Fibroblast of gingiva (primary cell): Measurements from ENCODE around the gene RPS3.

Experiments
- DNase-seq: peaks from one replicate; pipeline ENCODE4 v3.0.0-alpha.2; 2011; ENCODE audit warnings: low read depth

Gene RPS3

DNA sequence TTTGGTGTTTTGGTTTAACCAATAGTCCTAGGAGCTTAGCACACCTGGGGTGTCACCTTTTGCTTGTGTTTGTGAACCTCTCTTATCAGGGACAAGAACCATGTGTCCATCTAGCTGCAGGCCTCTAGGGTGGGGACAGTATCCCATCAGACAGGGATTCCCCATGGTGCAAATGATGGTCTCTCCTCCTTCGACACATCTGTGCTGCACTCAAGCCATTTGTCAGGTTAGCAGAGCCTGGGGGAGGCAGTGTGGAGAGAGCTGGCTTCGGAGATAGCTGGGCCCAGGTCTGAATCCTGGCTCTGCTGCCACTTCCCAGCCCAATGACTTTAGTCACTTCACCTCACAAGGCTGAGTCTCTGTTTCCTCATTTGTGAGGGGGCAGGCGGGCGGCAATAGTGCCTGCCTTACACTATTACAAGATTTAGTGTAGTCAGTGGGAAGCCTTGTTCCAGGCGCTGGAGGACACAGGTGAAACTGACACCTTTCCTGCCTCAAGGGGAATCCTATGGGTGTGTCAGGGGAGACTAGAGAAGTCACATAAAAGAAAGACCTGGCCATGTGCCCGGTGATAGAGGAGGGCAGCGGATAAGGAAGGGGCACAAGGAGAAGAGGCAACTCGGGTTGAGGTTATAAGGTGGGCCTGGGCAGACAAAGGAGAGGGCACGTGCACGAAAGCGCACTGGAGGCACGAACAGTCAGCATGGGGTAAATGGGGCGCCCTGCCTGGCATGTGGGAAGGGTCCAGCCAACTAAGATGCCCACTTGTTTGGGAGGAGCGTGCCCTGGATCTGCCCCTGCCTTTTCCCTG lies 21.1 kb downstream of the RPS3 start:
- no peak for DNase-seq

DNA sequence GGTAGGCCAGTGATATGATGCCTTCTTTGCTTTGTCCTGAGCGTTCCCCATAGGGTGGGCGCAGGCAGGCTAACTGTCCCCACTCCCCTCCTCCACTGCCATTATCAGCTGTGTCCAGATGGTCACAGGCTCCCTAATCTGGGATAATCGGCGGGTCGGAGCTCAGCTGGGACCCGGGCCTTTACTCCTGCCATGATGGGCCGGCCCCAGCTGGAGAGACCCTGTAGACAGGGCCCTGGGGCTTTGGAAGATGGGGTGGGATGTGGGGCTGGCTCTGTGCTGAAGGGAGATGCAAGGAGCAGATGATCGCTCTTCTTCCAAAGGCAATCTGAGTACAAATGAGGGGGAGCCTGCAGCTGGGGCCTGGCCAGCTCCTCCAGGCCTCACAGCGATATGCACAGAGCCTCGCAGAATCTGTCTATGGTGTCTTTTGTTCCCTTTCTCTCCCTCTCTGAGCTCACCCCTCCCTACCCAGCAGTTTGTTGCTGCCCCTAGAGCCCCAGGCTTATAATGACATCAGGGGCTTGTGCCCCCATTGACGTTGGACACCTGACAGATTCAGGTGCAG lies 21.8 kb downstream of the RPS3 start:
- no peak for DNase-seq

DNA sequence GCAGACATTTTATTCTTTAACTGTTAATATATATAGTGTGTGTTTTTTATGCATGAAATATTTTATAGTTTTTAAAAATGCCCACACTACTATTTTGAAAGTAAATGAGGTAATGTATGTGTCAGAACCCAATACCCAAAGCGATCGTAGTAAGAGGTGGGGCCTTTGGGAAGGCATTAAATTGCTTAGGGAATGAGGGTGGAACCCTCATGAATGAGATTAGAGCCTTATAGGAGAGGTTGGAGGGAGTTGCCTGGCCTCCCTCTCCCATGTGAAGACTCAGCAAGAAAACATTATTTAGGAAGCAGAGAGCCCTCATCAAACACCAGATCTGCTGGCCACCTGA lies 22.6 kb downstream of the RPS3 start:
- DNase-seq = no peak

DNA sequence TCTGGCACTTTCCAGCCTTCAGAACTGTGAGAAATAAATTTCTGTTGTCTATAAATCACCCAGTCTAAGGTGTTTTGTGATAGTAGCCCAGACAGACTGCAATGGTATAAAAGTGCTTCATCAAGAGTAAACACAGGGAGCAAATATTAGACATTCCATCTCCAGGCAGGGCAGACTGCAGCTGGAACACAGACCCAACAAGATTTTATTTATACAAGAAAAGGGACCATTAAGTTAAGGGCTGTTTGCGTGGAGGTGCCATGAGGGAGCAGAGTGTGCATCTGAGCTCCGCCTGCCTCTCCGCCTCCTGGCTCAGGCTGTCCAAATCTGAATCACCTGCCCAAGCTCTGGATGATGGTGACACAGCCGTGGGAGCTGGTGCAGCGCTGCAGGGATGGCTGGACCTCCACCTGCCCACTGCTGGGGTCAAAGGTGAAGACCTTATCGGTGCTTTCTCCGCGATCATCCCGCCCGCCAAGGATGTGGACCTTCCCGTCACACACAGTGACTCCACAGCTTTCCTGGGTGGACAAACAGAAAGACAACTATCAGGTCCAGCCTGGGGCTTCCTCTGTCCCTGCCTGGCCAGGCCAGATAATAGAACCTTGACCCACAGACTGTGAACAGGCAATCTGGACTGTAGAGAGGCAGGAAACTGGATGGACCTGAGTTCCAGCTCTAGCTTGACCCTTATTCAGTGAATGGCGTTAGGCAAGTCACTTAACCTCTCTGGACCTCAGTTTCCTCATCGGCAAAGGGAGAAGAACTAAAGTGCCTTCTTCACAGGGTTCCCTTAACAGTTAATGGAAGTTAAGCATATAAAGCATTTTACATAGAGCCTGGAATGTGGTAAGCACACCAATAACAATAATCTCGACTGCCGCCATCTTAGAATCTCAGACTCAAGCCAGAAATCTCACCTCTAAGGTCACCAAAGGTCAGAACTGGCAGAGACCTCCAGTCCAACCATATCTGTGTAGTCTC lies 23.2 kb downstream of the RPS3 start:
- no peak for DNase-seq

DNA sequence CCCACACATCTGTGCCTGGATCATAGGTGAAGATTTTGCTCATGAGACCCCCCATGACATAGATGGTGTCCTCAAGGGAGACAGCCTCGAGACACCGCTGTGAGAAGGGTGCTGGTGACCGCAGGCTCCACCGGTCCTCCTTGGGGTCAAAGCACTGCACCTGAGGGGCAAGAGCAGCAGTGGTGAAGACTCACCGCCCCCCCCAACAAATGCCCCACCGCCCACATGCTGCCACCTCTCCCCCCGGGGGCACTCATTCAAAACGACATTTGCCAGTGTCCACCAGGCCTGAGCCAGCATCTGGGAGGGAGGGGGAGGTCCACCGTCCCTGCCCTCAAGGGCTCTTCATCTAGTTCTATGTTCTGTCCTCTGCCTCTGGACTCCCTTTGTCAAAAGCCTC lies 24.4 kb downstream of the RPS3 start:
- DNase-seq = no peak

DNA sequence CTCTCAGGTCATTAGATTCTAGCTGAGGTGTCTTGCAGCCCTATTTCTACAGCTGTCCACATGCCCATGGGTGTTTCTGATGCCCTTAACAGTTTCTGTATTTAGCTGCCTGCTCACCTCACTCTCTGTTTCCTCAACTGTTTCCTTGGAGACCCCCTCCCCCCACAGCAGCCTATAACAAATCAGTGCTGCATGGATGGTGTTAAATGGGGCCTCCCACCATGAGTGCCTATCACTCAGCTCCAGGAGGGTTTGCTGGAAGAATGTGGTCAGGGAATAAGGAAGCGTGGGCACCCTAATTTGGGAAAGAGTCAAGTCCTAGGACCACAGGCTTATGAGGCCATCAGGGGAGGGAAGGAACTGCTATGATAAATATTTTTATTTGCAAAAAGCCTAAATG lies 25.1 kb downstream of the RPS3 start:
- DNase-seq = no peak

DNA sequence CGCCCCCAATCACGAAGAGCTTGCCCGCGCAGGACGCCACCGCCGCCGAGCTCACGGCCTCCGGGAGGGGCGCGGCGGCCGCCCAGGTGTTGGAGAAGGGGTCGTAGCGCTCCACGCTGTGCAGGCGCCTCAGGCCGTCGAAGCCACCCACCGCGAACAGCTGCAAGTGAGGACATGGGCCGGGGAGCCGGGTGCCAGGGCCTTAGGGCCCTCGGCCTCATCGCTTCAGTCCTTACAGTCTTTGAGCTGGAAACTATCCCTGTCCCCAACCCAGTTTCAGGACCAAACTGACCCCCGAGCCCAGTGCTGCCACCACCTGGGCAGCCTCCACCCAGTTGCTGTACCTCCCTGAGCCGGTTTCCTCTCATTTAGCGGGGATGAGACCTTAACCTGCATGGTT lies 26.1 kb downstream of the RPS3 start:
- no peak for DNase-seq

DNA sequence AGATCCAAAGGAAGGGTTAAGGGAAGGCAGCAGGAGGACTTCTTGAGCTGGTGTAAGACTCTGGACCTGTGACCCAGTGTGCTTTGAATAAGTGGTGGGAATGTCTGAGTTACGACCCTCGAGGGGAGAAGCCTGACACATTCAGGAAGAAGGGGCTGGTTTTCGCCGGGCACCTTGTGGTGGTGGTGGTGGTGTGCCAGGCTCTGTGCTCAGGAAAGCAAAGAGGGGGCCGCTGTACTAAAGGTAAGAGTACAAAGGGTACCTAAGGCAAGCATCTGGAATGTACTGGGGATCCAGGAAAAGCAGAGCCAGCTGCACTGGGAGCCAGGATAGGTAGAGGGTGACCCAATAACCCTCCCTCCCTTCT lies 27.4 kb downstream of the RPS3 start:
- no peak for DNase-seq

DNA sequence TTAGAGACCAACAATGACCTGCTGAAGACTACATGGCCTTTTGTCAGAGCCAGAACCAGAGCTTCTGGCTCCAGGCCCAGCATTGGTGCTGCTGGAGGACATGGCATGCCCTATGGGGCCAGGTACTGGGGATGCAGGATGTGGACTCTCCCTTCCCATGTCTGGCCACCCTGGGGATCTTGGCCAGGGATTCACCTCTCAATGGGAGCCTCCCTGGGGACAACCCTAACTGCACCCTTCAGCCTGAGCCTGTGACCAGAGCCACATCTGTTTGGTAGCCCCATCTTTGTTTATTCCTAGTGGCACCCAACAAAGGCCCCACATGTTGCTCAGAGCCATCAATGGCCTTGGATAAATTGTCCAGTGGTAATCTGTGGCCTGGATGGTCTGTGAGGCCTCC lies 27.9 kb downstream of the RPS3 start:
- DNase-seq = no peak

DNA sequence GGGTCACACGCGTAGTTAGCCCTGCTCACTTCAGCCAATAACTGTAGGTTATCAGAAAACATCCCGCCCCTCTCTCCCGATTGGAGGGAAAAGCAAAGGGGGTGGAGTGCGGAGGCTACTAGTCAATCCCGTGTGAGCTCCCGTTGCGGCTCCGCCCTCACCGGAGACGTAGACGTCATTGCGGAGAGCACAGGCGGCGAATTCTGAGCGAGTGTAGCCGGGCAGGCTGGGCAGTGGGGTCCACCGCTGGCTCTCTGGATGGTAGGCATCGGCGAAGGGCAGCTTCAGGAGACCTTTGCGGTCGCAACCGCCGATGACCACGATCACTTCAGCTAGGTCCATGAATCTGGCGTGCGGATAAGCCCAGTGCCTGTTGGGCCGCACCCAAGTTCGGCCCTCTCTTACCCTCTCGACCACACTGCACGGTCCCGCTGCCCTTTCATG lies 29.0 kb downstream of the RPS3 start:
- DNase-seq = peak; percentile 80

DNA sequence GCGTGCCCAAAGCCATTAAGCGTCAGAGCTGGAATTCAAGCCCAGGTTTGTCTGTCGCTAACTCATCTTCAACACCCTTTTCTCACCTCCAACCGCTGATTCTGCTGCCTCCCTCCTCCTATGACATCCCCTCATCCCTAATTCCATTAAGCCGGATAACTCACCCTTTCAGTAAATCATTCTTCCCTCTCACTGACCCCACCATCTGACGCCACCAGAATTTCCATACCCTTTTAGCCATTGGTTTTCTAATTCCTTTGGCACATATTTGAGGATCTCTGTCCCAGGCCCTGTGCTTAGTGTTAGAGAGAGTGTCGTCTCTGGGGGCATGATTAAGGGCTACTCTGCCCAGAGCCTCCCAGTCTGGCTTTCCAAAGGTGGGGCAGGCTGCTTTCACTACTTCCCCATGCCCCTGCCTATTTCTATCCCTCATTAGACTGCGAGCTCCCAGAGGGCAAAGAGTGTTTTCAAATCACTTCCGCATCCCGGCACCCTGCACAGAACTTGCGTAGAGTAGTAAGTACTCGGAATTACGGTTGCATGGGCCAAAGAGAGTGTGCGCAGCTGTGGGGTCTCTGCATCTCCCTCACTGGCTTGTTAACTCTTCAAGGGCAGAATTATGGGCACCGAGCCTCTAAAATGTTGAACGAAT lies 29.8 kb downstream of the RPS3 start:
- DNase-seq = no peak

DNA sequence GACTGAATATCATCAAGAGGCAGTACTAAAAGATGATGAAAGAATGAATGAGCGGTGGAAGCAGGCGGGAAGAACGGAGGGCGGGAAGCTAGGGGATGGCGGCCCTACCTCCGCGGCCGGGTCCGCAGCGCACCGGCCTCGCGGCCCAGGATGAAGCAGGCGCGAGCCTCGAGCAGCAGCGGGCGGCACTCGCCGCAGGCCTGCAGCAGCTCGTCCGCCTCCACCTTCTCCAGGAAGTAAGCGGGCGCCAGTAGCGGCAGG lies 30.3 kb downstream of the RPS3 start:
- DNase-seq = no peak

DNA sequence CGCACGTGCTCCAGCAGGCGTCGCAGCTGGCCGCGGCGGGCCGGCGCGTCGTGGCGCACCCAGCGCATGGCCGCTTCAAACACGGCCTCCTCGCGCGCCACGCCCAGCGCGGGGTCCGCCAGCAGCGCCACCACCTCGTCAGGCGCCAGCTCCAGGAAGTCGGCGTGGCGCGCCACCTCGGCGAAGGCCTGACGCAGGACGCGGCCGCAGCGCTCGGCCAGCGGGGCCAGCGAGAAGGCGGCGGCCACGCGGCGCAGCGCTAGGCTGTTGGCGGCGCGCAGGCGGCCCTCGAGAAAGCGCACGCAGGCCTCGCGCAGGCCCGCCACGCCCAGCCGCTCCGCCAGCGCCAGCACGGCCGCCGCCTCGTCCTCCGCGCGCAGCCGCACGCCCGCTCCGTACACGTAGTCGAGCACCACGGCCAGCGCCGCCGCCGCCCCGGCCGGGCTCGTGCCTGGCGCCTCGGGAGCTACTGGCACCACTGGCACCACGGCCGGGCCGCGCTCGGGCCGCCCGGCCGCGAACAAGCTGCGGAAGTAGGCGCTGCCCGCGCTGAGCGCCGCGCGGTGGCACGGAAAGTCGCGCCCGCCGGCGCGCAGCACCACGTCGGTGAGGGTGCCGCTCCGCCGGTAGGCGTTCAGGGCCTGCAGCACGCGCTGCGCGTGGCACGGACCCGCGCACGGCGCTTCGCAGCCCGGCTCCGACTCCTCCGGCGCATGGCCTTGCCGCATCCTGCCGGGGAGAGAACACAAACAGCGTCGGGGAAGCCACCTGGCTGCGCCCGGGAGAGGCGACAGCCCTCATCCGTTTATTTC lies 30.8 kb downstream of the RPS3 start:
- peak; percentile 57 for DNase-seq

DNA sequence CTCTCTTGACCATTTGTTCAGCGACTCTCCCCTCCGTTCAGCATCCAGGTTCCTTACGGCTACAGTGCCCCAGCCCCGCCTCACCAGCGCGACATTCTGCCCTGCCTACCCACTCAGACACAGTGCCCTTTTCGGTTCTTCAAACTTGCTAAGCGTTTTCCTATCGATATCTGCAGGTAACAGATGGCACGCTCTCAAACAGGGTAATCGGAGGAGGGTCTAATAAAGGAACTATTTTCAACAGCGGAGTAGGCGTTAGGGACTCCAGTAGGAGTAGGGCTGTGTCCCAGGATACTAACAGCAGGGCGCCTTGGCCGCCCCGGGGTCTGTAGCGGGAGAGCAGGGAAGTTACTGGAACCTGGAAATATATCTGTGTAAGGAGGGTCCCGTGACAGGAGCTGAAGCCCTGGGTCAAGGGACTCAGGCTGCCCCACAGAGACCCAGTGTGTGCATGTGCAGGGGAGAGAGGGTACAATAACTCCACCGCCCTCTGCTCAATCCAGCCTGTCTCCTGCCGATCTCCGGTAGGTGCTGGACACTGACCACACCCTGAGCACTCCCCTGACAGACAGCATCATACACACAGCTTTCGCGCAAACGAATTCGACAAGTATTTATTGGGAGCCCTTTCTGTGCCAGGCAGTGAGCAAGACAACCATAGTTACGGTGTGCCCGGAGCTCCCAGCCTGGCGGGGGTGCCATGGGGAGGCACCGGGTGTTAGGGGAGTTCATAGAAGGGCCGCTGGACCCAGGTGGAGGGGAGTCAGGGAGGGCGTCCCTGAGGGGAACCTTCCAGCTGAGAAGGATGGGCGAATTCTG lies 31.6 kb downstream of the RPS3 start:
- DNase-seq = no peak

DNA sequence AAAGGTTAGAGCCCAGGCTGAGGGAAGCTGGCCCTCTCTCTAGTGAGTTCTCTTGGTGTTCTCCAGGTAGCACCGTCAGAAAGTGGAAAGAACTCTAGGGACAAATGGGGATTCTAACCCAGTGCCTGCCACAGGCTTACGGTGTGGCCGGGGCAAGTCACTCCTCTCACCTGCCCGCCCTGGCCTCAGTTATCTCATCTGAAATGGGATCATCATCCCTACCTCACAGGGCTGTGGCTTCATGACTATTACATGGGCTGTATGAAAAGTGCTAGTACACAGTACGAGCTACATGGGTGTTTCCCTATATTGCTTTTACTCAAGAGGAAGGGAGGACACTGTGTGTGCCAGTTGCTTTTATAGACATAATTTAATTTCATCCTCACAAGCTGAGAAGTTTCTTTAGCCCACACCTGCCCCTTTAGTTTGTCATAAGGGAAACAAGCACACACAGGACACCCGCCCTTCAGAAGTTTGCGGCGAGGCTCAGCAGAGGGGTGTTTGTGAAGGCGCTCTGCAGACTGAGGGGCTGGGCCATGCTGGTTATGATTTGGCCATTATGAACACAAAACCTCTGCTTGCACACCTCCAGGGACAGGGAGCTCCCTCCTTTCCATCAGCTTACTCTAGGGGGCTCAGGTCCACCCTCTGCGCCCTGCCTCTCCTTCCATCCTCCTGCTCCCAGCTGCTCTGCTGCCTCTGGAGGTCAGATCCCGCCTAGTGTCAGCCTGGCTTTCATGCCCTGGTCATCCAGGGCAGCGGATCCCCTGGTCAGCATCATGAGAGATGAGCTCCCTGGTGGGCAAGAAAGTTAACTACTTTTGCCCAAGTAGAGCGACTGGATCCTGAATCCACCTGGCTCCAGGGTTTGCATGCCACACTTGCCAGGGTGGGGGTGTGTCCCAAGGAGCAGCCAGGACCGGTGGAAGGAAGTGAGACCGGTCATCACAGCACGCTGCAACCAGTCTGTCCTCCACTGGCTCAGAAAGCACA lies 32.5 kb downstream of the RPS3 start:
- DNase-seq = no peak

DNA sequence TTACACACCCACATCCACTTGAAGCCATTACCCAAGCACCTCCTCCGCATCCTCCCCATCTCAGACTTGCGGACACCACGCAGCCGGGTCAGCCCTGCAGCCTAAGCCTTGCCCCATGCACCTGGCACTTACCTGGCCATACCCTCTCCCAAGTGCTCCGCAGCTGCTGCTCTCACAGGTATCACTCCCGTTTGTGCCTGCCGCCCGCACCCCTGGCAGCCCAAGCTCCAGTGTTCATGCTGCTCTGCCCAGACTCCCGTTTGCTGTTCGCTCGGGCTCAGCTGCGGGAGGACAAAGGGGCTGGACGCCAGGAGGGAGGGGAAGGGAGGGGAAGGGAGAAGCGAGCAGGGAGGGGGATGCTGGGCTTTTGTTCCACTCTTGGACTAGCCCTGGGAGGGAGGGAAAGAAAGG lies 33.6 kb downstream of the RPS3 start, which contains the start of gene KLHL35:
Gene KLHL35, minus strand, starts transcription at position 293 of the 411 bp plus-strand sequence. CDS start 2,574 bp downstream, outside the sequence.
- no peak for DNase-seq

DNA sequence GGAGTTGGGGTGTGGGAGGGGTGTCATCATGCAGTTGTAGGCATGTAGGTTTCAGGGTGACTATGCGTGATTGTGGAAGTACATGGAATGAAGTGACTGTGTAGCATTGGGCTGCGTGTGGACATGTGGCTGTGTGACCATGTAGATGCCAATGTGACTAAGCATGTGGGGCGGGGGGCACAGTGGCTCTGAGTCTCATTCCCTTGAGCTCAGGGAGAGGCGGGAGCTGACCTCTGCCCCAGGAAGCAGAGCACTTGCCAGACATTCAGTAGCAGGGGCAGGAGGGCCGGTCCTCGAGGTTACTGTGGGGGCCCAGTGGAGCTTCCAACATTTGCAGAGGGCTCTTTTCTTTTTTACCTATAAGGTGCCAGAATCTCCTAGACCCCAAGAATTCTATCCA lies 34.1 kb downstream of the RPS3 start:
- DNase-seq = no peak

DNA sequence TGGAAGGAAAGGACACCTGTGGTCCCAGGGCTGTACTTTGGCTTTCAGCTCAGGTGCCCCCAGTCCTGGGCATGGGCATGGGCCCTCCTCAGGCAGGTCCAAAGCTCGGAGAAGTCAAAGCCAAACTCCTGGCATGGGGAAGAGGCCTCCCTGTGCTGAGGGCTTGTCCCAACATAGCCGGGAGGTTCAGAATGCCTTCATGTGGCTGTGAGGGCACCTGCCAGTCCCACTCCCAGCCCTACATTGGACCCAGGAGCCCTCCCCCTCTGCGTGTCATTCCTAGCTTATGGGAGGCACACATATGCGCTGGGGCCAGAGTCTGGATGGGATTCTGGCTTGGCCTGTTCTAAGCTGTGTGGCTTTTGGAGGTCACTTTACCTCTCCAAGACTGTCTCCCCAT lies 34.7 kb downstream of the RPS3 start:
- DNase-seq = no peak

DNA sequence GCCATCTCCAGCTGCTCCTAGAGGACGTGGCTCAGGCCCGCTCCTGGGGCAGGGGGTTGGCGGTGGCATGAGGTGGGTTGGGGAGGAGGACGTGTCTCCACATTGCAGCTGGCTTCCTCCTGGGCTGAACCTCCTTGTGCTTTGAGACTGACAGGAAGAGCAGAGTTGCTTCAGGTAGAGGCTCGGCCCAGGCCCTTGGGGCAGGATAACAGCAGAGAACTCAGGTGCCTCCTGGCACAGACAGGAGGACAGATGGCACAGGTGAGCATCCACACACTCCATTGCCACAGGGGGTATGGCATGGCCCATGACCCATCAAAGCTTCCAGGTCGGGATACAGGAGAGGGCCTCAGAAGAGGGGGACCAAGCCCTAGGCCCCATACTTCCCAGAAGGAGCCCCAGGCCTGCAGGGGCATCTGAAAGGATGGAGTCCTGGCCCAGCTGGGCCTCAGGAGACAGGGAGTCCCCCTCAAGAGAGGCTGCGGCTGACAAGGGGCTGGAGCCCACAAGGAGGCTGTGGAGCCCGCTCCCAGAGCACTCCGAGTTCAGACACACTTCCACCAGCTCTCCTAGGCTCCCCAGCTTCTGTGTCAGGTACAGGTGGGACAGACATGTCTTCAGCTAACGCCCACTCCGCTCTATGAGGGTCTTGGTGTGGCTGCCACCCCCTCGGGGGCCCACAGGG lies 35.7 kb downstream of the RPS3 start:
- DNase-seq = no peak
